Spinal cord (tissue), 10 donors: ENCODE results near the gene VGLL4. TPM values are rescaled to one million over a fixed set of nuclear protein-coding genes. Genes with fewer than 3 reads are reported as not detected.

ENCODE experiments used
- DNase-seq, 6 donors: peaks; one replicate each; pipeline versions ENCODE4 v3.0.0 to v3.0.0-alpha.2; 2013 to 2015; ENCODE audit warnings: low spot score in 6 of 6, low read depth in 4 of 6
- H3K27ac ChIP-seq: one replicate; pipeline ENCODE4 v1.5.1; 2013; ENCODE audit warnings: low read depth, low read length, control low read depth
- H3K27me3 ChIP-seq: one replicate; pipeline ENCODE4 v1.6.1; 2013; ENCODE audit warnings: low read length; ENCODE audit not compliant: control insufficient read depth, insufficient read depth
- H3K36me3 ChIP-seq: one replicate; pipeline ENCODE4 v1.6.1; 2013; ENCODE audit warnings: low read length; ENCODE audit not compliant: control insufficient read depth, insufficient read depth
- H3K4me1 ChIP-seq: one replicate; pipeline ENCODE4 v1.6.1; 2013; ENCODE audit warnings: low read length; ENCODE audit not compliant: control insufficient read depth, insufficient read depth
- H3K4me3 ChIP-seq: one replicate; pipeline ENCODE4 v1.5.1; 2013; ENCODE audit warnings: low read depth, low read length, control low read depth
- H3K9me3 ChIP-seq: one replicate; pipeline ENCODE4 v1.6.1; 2013; ENCODE audit warnings: low read length; ENCODE audit not compliant: control insufficient read depth, insufficient read depth
- WGBS: methylation state at CpG from one replicate; pipeline ENCODE4 v1.1.5; 2013; ENCODE audit warnings: missing lambda C conversion rate; ENCODE audit not compliant: insufficient coverage; 5-methylcytosine and 5-hydroxymethylcytosine counted together
- polyA plus RNA-seq, 2 donors: library from polyadenylated mRNA; unstranded; fragments of 120-200 nt; gene quantifications; one replicate each; pipeline ENCODE4 v1.2.1, GENCODE V29; 2013; ENCODE audit not compliant: insufficient read length in 2 of 2
- total RNA-seq, 2 donors: library from RNA; depleted of rRNA in 1 of 2; stranded (reverse); fragments of 120-200 nt in 1 of 2; fragments of >200 nt in 1 of 2; gene quantifications; one replicate each; pipeline versions ENCODE4 v1.2.3 to v1.2.4, GENCODE V29; 2013 to 2014
- donor health status: healthy.

Gene VGLL4
- total and polyA plus RNA-seq, 4 donors = 87.8 to 174 (median 94.8) TPM

- 4% methylated on average over 5 of the region's 9 CpGs for WGBS
- peaks cover 2% of the 10 kb centered on the region for H3K36me3 ChIP-seq
- H3K4me3 ChIP-seq = peak overlapping the region; percentile 10
- H3K27me3 ChIP-seq = no peaks in the 10 kb centered on the region
- DNase-seq = peak in 5 of 6 donors; percentile 73 to 96 (median 84)
- peak overlapping the region; percentile 97 for H3K27ac ChIP-seq
- H3K4me1 ChIP-seq = peaks cover 47% of the 10 kb centered on the region
- no peaks in the 10 kb centered on the region for H3K9me3 ChIP-seq
Measured at GRCh38 chr3:11591391-11592282, 52.1 kb downstream of the VGLL4 start.

- Histone ChIP-seq H3K4me3 (peak overlapping the region; percentile 10), H3K27me3 (no peaks in the 10 kb centered on the region), H3K36me3 (peaks cover 2% of the 10 kb centered on the region), H3K27ac (peak overlapping the region; percentile 97), H3K4me1 (peaks cover 47% of the 10 kb centered on the region), H3K9me3 (no peaks in the 10 kb centered on the region)
- WGBS = 12% methylated on average over 4 of the region's 7 CpGs
- DNase-seq = no peak
Measured at GRCh38 chr3:11591002-11591355, 52.7 kb downstream of the VGLL4 start.

- WGBS = 68% methylated on average over 7 of the region's 11 CpGs
- peaks cover under 1% of the 10 kb centered on the region for H3K36me3 ChIP-seq
- no peaks in the 10 kb centered on the region for H3K9me3 ChIP-seq
- peaks cover 50% of the 10 kb centered on the region for H3K4me1 ChIP-seq
- no peak overlapping the region for H3K4me3 ChIP-seq
- no peak for DNase-seq
- no peaks in the 10 kb centered on the region for H3K27me3 ChIP-seq
- peak overlapping the region; percentile 97 for H3K27ac ChIP-seq
Measured at GRCh38 chr3:11589706-11590105, 54.0 kb downstream of the VGLL4 start.

GRCh38 chr3:11588755-11589154, 55.0 kb downstream of the VGLL4 start:
- no peaks in the 10 kb centered on the region for H3K36me3 ChIP-seq
- no peak overlapping the region for H3K4me3 ChIP-seq
- H3K27me3 ChIP-seq = no peaks in the 10 kb centered on the region
- H3K9me3 ChIP-seq = no peaks in the 10 kb centered on the region
- 43% methylated on average over 3 of the region's 3 CpGs for WGBS
- H3K4me1 ChIP-seq = peaks cover 47% of the 10 kb centered on the region
- peak overlapping the region; percentile 97 for H3K27ac ChIP-seq
- no peak for DNase-seq

GRCh38 chr3:11588338-11588737, 55.4 kb downstream of the VGLL4 start:
- Histone ChIP-seq H3K27ac (peak overlapping the region; percentile 97), H3K4me3 (no peak overlapping the region), H3K36me3 (no peaks in the 10 kb centered on the region), H3K9me3 (no peaks in the 10 kb centered on the region), H3K4me1 (peaks cover 47% of the 10 kb centered on the region), H3K27me3 (no peaks in the 10 kb centered on the region)
- no peak for DNase-seq
- WGBS = 48% methylated on average over 5 of the region's 5 CpGs

GRCh38 chr3:11587766-11588165, 55.9 kb downstream of the VGLL4 start:
- no peaks in the 10 kb centered on the region for H3K27me3 ChIP-seq
- no peaks in the 10 kb centered on the region for H3K9me3 ChIP-seq
- WGBS = 76% methylated on average over 11 of the region's 12 CpGs
- no peak overlapping the region for H3K4me3 ChIP-seq
- H3K36me3 ChIP-seq = no peaks in the 10 kb centered on the region
- no peak for DNase-seq
- H3K27ac ChIP-seq = peak overlapping the region; percentile 97
- peaks cover 48% of the 10 kb centered on the region for H3K4me1 ChIP-seq

GRCh38 chr3:11584570-11584969, 59.1 kb downstream of the VGLL4 start:
- no peaks in the 10 kb centered on the region for H3K36me3 ChIP-seq
- peak overlapping the region; percentile 3 for H3K27ac ChIP-seq
- peaks cover 48% of the 10 kb centered on the region for H3K4me1 ChIP-seq

DNA sequence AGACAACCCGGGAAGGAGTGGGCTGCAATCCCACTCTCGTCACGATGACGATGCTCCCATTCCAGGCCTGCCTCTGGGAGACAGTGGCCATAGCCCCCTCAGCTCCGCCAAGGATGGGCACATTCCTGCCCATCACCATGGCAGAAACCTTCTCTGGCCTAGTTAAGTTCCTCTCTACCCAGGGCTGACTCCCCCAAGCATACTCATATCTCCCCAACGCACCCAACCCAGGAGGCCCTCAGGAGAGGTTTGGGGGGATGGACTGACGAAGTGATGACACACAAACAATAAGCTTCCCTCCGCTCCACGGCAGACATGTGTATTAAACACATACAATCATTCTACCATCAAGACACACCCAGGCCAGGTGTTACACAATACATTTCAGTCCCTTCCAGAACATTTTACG, 60.1 kb downstream of the VGLL4 start:
- Histone ChIP-seq H3K4me1 (peaks cover 44% of the 10 kb centered on the region), H3K27me3 (no peaks in the 10 kb centered on the region), H3K27ac (peak overlapping the region; percentile 96), H3K9me3 (no peaks in the 10 kb centered on the region), H3K4me3 (no peak overlapping the region), H3K36me3 (no peaks in the 10 kb centered on the region)
- WGBS = 20% methylated on average over 7 of the region's 10 CpGs
- DNase-seq = no peak

More at GRCh38 chr3:11584570-11584969, 59.1 kb downstream of the VGLL4 start:
- Histone ChIP-seq H3K27me3 (no peaks in the 10 kb centered on the region), H3K9me3 (no peaks in the 10 kb centered on the region), H3K4me3 (no peak overlapping the region)
- DNase-seq = no peak
- WGBS = 85% methylated on average over 3 of the region's 4 CpGs

DNA sequence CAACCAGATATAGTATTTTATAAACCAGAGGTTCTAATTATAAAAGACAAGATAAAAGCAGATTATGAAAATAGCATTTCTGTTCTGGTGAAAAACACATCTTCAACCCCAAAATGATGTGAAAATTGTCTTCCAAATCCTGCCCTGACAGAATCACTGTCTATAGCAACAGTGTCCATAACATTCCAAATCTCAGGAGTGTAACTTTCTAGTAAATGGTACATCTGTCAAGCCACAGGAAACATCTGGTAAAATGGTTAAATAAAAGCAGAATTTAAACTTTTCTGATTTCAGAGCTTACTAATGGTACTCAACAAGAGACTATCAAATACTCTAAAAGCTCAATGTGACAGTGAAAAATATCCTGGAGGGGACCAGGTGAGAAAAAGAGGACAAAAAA, 60.5 kb downstream of the VGLL4 start:
- DNase-seq = peak in 1 of 6 donors; percentile 64
- H3K27ac ChIP-seq = peak overlapping the region; percentile 96
- peaks cover 39% of the 10 kb centered on the region for H3K4me1 ChIP-seq
- H3K9me3 ChIP-seq = no peaks in the 10 kb centered on the region
- no peaks in the 10 kb centered on the region for H3K27me3 ChIP-seq
- H3K36me3 ChIP-seq = no peaks in the 10 kb centered on the region
- H3K4me3 ChIP-seq = no peak overlapping the region
